NCI-H510A (cell line): ENCODE measurements around the gene UBE2M.

Experiments
- DNase-seq: peaks from one replicate; lab custom pipeline; 2025; lab: John Stamatoyannopoulos, UW

UBE2M gene

DNA sequence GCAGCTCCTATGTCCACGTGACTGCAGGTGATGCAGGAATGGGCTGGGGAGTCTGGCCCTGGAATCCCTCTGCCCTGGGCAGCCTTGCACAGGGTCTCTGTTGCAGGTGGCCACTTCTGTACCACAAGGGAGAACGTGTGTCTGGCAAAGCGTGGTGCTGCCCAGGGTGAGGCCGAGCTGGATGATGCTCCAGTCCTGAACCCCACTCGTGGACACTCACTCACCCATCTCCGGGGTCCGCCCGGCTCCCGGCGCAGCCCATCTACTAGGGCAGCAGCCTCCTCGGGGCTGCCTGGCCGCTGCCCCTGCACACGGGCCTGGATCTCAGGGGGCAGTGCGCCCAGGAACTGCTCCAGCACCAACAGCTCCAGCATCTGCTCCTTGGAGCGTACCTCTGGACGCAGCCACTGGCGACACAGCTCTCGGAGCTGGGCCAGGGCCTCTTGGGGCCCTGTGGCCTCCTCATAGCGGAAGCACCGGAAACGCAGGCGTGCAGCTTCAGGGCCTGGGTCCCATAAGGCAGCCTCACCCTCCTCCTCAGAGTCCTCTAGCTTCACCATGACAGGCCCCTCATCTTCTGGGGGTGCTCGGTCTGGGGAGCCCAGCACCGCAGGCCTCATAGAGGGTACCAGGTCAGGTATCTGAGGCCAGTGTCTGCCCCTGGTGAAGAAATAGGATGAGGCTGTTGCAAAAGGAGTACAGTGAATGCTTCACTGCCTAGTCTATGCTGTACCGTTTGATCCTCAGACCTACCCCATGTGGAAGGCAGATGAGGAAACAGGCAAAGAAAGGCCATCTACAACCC, 12.6 kb upstream of the UBE2M start:
- DNase-seq = no peak

DNA sequence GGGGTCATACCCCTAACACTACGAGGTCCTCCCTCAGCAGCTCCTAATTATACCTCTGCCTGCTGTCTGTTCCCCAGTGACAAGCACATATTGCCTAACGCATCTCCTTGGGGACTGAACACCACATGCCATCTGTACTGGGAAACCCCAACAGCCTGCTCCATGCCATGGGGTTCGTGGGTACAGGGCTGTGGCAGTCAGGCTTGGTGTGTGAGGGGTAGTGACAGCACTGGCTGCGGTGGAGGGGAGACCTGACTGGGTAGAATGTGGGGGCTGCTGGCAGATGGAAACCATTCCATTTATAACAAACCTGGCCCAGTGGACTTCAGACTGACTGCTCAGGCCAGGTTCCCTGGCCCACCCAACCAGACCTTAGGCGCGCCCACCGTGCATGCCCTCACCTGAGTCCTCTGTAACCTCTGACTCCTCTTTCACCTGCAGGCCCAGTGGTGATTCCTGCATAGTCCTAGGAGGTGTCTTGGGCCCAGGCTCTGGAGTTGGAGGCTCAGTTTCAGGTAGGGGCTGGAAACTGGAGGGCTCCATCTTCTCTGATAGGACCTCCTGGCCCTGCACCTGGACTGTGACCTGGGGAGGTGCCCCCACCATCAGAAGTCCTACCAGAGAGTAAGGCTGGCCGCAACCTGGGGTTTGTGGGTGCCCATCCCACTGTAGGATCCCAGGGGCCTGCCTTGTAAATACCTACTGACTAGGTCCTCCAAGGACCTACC, 11.7 kb upstream of the UBE2M start:
- no peak for DNase-seq

DNA sequence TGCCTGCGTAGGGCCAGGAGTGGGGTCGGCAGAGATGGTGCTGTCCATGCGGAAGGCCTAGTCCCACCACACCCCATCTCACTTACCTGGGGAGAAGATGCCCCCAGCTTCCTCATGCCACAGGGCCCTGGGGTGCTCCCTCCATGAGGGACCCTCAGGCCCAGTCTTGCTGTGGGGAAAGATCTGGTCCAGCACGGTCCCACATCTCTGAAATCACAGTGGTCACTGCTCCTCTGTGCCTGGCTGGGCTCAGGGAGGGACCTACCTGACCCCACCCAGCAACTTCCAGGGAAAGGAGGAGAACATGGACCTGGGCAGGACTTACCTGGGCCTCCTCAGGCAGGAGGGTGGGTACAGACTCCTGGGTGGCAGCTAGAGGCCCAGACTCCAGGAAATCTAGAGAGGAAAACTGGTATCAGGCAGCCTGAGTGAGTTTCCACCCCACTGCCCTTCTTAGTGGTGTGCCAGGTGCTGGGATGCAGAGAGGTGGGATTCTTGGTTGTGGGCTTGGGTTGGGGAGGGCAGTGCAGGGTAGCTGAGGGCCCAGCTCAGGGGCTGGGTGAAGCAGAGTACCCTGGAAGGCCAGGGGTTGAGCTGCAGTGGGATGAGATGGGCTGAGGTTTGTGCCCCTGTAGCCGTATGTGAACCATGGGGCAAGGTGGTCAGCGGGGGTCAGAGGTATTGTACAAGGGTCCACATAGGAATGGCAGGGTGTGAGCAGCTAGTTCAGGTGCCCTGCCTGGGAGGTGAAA, 11.0 kb upstream of the UBE2M start:
- no peak for DNase-seq

DNA sequence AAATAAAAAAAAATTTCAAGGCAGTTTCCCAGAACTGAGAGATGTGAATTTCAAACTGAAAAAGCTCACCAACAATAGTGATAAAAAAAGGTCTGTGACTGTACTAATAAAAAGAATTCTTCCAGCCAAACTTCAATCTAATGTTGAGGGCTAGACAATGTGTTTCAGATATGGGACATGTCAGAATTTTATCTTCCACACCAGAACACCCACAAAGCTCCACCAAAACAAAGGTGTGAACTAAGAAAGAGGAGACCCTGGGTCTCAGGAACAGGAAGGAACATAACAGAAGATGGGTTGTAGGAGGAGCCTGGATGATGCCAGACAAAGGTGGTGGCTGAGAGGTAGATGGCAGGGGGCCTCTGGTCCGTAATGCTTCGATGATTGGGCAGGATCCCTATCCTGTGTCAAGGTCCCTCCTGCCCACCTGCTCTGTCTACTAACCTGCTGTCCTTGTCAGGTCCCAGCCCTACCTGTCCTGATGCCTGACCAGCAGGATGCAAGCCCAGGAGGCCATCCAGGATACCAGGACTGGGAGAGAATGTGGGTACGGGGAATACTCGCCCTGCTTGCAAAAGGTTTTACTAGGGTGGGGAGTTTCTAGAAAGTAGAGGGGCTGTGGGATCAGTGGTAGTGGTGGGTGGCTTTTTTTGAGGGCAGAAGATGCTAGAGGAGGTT, 10.2 kb upstream of the UBE2M start:
- no peak for DNase-seq

DNA sequence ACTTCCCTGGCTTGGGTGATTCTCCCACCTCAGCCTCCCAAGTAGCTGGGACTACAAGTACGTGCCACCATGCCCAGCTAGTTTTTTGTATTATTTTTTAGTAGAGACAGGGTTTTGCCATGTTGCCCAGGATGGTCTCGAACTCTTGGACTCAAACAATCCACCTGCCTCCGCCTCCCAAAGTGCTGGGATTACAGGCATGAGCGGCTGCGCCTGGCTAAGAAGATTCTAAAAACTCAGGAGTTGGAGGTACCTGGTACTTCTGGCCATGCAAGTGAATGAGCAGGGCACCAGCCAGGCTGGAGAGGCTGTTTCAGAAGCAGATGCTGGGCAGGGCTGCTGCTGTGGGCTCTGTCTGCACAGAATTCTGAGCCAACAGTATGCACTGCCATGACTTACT, 8.6 kb upstream of the UBE2M start:
- DNase-seq = no peak

DNA sequence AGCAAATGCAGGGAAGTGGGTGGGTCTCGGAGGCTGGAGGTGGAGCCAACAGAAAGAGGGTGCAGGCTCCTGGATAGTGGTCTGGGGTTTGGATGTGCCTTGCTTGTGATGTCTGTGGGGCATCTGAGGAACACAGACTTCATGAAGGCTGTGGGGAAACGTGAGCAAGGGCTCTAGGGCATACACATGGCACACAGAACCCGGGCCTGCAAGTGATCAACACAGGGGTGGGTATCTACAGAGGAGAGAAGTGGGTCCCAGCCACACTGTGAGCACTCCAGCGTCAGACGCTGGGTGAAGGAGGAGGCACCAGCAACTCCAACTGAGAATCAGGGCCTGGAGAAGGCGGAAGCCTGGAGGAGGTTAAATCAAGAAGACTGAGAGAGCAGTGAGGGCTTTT, 5.4 kb upstream of the UBE2M start:
- DNase-seq = no peak

DNA sequence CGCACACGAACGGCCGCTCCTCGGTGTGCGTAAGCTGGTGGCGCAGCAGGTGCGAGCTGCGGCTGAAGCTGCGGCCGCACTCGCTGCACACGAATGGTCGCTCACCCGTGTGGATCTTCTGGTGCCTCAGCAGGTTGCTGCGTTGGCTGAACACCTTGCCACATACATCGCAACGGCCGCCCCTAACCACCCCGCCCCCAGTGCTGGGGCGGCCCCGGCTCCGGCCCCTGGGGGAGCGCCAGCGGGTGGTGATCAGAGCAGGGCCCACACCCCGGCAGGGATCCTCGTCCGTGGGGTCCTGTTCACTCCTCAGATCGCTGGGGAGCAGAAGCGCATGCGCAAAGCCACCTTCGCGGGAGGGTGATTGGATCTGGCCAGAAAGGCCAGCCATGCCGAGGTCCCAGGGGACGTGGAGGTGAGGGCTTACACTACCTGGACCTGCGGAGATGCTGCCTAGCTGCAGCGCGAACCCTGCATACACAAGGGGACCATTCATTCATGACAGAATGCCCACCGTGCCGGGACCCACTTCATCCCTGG, 4.7 kb upstream of the UBE2M start:
- DNase-seq = no peak

DNA sequence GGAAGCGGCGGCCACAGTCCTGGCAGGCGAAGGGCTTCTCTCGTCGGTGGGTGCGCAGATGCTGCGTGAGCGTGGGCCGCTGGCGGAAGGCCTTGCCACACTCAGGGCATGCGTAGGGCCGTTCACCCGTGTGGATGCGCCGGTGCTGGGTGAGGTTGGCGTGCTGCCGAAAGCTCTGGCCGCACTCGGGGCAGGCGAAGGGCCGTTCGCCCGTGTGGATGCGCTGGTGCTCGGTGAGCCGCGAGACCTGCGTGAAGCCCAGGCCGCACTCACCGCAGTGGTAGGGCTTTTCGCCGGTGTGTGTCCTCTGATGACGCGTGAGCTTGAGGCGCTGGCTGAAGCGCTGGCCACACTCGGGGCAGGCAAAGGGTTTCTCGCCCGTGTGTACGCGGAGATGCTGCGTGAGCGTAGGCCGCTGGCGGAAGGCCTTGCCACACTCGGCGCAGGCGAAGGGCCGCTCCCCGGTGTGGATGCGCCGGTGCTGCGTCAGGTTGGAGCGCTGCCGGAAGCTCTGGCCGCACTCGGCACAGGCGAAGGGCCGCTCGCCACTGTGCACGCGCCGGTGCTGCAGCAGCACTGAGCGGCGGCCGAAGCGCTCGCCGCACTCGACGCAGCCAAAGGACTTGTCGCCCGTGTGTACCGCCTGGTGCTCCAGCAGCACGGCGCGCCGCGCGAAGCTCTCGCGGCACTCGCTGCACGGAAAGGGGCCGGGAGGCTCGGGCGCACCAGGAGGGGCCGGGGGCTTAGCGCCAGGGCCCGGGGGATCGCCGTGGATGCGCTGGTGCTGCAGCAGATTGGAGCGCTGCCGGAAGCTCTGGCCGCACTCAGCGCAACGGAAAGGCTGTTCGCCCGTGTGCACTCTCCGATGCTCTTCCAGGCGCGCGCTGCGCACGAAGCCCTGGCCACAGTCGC, 4.0 kb upstream of the UBE2M start:
- no peak for DNase-seq

DNA sequence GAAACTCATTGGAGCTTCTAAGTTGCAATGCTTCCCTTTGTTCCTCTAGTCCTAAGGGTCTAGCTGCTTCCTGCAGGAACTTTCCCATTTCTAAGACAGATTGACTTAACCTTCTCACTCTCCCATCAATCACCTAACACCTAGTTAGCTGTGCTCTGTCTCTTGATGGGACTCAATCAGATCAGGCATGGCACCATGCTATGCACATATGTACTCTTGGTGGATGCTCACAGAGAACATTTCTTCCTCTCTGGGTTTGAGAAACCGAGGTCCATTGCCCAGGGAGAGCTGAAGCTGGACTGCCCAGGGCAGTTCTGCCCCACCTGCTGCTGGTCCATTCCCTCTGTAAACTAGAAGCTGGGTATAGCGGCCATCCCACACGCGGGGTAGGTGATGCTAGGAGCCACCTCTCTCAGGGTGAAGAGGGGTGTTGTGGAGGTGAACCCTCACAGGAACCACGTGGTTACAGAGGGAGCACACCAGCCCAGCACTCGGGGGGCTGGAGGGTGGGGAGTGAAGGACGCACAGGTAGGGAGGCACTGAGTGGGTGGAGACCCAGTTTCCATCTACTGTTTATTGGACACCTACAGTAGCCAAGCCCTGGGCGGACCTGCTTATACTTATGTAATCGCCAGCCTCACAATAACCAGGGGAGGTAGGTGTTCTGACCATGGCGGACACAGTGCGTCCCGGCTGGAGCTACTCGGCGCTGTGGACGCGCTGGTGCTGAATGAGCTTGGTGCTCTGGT, 3.1 kb upstream of the UBE2M start:
- DNase-seq = no peak

DNA sequence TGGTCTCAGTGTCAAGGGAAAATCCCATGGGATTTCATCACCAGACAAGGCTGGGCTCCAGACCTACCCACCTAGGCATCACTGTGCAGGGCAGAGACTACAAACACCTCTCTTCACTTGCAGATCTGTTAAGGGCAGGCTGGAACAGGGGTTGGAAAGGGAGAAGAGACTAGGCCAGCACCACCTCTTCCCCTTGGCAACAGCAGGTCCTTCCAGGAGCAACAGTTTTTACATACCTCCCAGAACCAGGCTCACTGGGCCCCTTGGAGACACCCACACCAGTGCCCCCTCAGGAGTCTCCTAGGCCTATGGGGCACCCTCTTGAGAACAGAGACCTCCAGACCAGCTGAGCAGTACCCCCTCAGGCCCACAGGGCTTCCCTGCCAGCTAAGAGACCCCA, 2.5 kb upstream of the UBE2M start:
- DNase-seq = no peak

DNA sequence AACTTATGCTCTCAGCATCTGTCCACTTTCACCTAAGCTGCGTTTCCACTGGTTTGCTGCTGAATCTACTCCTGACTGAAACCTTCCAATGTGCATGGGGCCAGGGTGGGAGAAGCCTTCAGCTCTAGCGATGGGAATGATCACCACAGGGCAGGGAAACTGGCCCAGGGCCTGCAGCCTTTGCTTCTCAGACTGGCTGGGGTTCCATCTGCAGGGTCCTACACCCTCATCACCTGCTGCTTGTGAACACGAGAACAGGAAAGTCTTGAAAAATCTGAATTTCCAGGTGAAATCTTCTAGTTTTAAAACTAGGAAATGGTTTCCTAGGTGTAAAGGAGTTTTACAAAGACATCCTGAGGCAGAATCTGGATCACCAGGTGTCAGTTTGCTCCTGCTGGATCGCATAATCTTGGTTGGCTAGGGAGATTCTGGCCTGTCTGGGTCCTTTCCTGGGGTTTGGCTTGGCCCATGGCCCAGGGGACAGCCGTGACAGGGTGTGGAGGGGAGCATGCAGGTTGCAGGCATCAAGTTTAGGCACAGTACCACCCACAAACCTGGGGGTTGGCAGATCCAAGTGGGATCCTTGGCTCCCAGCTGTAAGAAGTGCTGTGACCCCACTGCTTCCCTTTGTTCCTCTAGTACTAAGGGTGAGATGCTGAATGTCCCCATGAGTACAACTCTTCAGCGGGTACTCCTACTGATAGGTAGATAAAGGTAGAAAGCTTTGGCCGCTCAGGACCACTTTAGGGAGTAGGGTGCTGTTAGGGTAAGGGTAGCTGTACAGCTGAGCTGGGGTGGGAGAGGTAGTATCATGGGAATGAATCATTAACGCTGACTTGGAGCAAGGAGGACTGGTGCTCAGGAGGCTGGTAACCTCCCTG, 1.8 kb upstream of the UBE2M start:
- no peak for DNase-seq

DNA sequence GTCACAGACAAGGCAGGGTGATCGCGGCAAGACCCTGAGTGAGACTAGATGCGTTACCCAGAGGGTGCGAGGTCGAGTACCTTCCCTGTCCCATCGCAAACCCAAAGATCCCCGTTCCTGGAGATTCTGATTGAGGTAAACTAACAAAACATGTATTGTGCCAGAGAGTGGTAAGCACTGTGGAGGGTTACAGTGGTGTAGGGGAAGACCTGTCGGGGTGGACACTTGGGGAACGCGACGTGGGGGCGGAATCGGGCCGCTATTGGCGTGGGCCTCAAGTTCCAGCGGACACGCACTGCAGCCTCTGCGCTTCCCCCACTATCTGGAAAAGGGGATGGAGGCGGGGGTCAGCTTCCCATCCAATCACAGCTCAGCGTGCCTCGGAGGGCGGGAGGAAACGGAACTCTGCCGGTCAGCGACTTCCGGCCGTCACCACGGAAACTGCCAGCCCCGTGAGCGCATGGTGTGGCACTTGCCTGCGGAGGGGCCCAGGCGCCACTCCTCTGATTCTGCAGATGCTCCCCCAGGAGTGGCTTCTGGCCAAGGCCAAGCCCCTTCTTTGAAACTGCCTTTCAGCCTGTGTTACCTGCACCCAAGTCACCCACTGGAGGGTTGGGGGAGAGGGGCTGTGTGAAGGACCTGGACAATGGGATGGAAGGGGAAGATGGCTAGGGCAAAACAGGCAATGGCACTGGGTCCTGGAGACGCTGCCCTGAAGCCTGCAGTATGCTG, 1.0 kb upstream of the UBE2M start:
- no peak for DNase-seq

DNA sequence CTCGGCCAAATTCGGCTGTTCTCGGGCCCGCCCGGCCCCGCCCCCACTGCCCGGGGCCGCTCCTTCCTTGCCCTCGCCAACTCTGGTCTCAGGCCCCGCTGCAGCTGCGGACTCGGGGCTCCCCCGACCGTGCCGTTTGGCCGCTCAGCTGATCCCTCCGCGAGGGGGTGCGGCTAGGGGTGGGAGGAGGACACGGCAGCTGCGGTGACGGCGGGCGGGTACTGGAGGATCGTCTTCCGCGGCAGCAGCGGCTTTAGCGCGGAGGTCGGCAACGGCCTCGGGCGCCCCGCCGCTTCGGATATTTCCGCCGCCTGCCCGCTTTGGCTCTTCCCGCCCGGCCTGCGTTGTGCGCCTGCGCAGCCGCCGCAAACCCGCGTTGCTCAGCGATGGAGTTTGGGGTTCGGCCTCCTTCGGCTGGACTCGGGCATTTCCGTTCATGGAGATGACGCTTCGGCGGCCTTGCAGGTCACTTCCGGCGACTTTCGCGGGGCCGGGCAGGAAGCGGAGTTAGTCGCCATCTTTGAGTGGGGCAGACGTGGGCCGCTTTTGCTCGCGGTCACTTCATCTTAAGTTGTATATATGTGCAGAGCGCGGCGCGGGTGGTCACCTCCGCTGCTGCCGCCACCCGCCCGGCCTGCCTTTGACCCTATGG, 338 bp upstream of the UBE2M start:
- DNase-seq = no peak

DNA sequence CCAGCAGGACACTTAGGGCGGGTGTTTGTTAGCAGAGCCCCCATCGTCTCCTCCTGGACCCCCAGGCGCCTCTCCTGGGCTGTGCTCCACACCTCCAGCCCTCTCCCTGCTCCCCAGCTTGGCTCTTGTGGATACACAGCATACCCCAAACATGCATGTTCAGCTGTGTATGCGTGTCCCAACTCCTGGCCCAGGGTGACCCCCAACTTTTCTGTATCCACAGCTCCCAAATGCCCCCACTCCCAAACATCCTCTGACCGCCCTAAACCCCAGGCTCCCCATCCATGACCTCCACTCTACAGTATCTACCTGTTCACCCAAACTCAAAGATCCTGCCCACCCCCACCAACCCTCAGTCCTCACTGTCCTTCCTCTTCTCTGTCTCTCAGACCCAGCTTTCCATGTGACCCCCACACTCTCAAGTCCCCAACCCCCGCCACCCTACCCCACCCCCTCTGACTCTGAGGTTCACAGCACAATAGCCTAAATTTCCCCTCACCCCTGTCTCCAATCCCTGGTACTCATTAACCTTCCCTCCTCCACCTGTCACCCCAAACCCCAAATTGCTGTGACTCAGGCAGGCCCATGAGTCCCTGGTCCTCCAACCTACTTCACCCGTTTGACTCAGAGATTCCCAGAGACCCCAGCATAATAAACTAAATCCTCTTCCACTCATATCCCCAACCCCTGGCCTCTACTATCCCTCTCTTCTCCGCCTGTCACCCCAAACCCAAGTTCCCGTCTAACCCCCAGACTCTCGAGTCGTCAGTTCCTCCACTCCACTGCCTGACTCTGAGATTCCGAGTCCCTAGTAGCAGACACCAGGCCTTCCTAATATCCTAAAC, 968 bp downstream of the UBE2M start:
- DNase-seq = no peak

DNA sequence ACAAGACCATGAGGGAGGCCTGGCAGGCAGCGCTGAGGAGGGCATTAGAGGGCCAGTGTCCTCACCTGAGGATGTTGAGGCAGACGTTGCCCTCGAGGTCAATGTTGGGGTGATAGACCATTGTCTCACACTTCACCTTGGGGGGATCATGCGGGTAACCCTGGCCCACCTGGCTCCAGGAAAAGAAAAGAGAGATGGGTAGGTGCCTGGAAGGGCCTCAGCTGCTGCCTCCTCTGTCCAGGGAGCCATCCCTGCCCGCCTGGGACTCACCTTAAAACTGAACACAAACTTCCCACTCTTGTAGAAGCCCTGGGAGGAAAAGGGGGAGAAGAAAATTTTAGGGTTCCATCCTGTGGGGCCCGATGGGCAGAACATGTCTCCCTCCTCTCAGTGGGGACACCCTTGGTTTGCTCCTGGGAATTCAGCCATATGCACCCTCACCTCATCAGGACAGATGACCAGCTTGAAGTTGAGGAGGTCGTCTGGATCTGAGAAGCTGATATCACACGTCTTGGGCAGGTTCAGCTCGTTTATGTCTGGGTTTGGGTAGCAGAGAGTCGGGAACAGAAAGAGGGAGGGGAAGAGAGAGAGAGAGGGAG, 1.7 kb downstream of the UBE2M start:
- no peak for DNase-seq

DNA sequence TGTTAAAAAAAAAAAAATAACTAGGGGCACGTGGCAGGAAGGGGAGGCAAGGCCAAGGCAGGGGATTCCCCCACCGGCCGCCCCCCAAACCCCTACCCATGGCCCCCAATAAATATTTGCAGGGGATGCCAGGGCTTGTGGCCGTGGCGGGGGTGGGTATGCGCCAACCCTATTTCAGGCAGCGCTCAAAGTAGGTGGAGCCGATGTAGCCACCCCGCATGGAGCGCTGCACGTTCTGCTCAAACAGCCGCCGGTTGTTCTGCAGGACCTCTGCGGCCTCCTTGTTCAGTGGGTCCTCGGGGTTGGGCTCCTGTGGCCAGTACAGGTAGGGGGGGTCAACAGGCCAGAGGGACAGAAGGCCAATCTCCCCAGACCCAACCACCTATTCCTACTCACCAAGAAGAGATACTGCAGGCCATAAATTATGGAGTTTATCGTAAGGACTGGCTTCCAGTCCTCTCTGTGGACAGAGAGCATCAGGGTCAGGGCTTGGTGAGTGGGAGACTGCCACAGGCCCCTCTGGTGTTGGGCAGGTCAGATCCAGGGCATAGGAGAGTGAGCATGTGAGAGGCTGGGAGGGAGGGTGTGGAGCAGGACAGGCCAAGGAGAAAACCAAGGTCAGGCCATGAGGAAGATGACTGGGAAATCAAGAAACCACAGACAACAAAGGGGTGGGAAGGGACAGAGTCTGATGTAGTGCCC, 2.3 kb downstream of the UBE2M start:
- DNase-seq = no peak
